ENCODE measurements around the gene PDE4C. TPM values are rescaled to one million over a fixed set of nuclear protein-coding genes. Genes with fewer than 3 reads are reported as not detected.

Gene PDE4C
- total RNA-seq, 2 experiments from 2014 or later, result 1.4 TPM; not detected in 1

DNA sequence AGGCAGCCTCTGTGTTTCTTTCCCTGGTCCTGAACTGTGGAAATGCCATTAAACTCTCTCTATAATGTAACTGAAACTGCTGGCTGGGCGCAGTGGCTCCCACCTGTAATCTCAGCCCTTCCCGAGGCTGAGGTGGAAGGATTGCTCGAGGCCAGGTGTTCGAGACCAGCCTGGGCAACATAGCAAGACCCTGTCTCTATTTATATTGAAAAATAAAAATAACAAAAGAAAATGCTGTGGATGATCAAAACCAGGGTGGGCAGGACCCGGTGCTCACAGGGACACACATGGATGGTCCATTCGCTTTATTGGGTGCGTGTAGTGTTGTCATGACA lies 29.8 kb downstream of the PDE4C start:
- Histone ChIP-seq H3K4me1 (ENCODE audit: insufficient read depth, low read length, poor library complexity, severe bottlenecking) (peaks cover 18% of the 10 kb centered on the region), H4K20me1 (ENCODE audit: insufficient read depth, low read length) (0 out of 2 replicates have a peak, but pooled peaks cover 12% of the 10 kb centered on the region), H3K4me3 (ENCODE audit: low read depth, low read length, poor library complexity, severe bottlenecking) (no peak overlapping the region), H3K9me2 (ENCODE audit: insufficient read depth, low read length) (no peaks in the 10 kb centered on the region), H2AFZ (ENCODE audit: low read length) (no peak overlapping the region), H3K79me2 (ENCODE audit: insufficient read depth, low read depth, low read length) (peaks cover 10% of the 10 kb centered on the region; the same call in 1 of the 2 replicates), H3K27ac (ENCODE audit: low read depth, low read length, poor library complexity, severe bottlenecking) (no peak overlapping the region), H3K9me3 (ENCODE audit: low read length) (no peaks in the 10 kb centered on the region), H3K4me2 (ENCODE audit: low read length) (no peak overlapping the region), H3K36me3 (ENCODE audit: insufficient read depth, low read length) (peaks cover 55% of the 10 kb centered on the region)
- BruUV-seq (replicated peaks), result no TSS peak
- TF ChIP-seq, protein P1, sequence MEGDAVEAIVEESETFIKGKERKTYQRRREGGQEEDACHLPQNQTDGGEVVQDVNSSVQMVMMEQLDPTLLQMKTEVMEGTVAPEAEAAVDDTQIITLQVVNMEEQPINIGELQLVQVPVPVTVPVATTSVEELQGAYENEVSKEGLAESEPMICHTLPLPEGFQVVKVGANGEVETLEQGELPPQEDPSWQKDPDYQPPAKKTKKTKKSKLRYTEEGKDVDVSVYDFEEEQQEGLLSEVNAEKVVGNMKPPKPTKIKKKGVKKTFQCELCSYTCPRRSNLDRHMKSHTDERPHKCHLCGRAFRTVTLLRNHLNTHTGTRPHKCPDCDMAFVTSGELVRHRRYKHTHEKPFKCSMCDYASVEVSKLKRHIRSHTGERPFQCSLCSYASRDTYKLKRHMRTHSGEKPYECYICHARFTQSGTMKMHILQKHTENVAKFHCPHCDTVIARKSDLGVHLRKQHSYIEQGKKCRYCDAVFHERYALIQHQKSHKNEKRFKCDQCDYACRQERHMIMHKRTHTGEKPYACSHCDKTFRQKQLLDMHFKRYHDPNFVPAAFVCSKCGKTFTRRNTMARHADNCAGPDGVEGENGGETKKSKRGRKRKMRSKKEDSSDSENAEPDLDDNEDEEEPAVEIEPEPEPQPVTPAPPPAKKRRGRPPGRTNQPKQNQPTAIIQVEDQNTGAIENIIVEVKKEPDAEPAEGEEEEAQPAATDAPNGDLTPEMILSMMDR (conservative IDR thresholded peaks at IDR 0.05; ENCODE audit: low read length), result no peak
- TF ChIP-seq EZH2phosphoT487 (IDR thresholded peaks at IDR 0.05; ENCODE audit: borderline replicate concordance, low read depth, low read length), result no peak
- ChIA-PET CTCF (ENCODE audit: unreplicated experiment) (no interaction called here), POLR2A (no interaction called here)
- DNase-seq (ENCODE audit: low spot score), result no peak
- intact Hi-C loops (cut with micrococcal nuclease; ENCODE audit: unreplicated experiment), result no loop called here

DNA sequence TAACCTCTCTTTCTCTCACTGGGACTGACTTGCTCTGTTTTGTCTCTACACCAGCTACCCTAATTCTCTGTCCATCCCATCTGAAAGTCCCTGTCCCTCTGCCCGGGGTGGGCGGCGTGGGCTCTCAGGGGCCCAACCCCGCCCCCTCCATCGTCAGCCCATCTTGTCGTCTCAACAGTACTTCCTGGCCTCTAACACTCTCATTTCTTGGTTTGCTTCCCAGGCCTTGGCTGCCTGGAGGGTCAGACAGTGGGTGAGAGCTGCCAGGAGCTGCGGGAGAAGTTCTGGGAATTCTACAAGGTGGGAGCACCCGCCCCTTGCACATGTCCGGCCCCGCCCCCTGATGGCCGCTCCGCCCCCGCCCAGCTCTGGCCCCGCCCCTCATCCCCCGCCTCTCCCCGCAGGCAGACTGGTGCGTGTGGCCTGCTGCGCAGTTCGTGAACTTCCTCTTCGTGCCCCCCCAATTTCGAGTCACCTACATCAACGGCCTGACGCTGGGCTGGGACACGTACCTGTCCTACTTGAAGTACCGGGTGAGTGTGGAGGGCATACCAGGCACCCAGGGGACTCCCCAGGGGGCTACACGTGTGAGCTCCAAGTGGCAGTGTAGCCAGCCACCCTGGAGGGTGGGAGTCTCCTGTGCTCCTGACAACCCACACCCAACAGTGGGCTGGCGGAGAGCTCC lies 31.5 kb downstream of the PDE4C start:
- intact Hi-C loops (cut with micrococcal nuclease; ENCODE audit: unreplicated experiment), result no loop called here
- Histone ChIP-seq H3K4me3 (ENCODE audit: low read depth, low read length, poor library complexity, severe bottlenecking) (peak overlapping the region; percentile 97), H3K27ac (ENCODE audit: low read depth, low read length, poor library complexity, severe bottlenecking) (peak overlapping the region; percentile 53)

More for the DNA sequence above, 31.5 kb downstream of the PDE4C start:
- peaks cover 39% of the 10 kb centered on the region for H3K36me3 ChIP-seq (ENCODE audit: insufficient read depth, low read length)
- H2AFZ ChIP-seq (ENCODE audit: low read length), result peak overlapping the region; percentile 11; the same call in 1 of the 2 replicates
- no TSS peak for BruUV-seq (replicated peaks)
- peak overlapping the region; percentile 89 for H3K4me2 ChIP-seq (ENCODE audit: low read length)
- 0 out of 2 replicates have a peak, but pooled peaks cover 12% of the 10 kb centered on the region for H4K20me1 ChIP-seq (ENCODE audit: insufficient read depth, low read length)
- no peaks in the 10 kb centered on the region for H3K9me3 ChIP-seq (ENCODE audit: low read length)
- no peak for TF ChIP-seq EZH2phosphoT487 (IDR thresholded peaks at IDR 0.05; ENCODE audit: borderline replicate concordance, low read depth, low read length)
- TF ChIP-seq, protein P1 (conservative IDR thresholded peaks at IDR 0.05; ENCODE audit: low read length), result no peak
- CTCF ChIA-PET (ENCODE audit: unreplicated experiment), result interaction anchor here (0.6 kb wide), 2 partner anchors 59 to 371 kb away, joined by 4 to 5 read pairs; no protein-coding TSS in a partner anchor
- POLR2A ChIA-PET, result interaction anchor here (0.8 kb wide), 1 partner anchor 10 kb away, joined by 3 read pairs; no protein-coding TSS in a partner anchor
- peaks cover 26% of the 10 kb centered on the region for H3K4me1 ChIP-seq (ENCODE audit: insufficient read depth, low read length, poor library complexity, severe bottlenecking)
- H3K79me2 ChIP-seq (ENCODE audit: insufficient read depth, low read depth, low read length), result peaks cover 8% of the 10 kb centered on the region; the same call in 1 of the 2 replicates
- DNase-seq (ENCODE audit: low spot score), result peak; percentile 66
- no peaks in the 10 kb centered on the region for H3K9me2 ChIP-seq (ENCODE audit: insufficient read depth, low read length)
